Kidney (tissue), 14 donors: ENCODE data around the gene ANKRD17. TPM values are rescaled to one million over a fixed set of nuclear protein-coding genes. Genes with fewer than 3 reads are reported as not detected.
"Not testable (repeated sequence)": the region's sequence is repeated elsewhere in the genome, so short reads cannot be mapped to it uniquely, and the experiment has no call there.

ENCODE experiments used
- DNase-seq, 5 donors: peaks; one replicate each; pipeline ENCODE4 v3.0.0-alpha.2; 2013 to 2020
- FAIRE-seq: peaks from 2 replicates; lab custom pipeline; 2012; peaks lifted over from hg19 to GRCh38; lab: Jason Lieb, UNC
- H3K27ac ChIP-seq, 2 donors: one replicate each; pipeline ENCODE4 v1.7.0; 2013; ENCODE audit warnings: low read depth in 2 of 2, low read length in 2 of 2, inconsistent platforms in 1 of 2
- H3K27me3 ChIP-seq: one replicate; pipeline ENCODE4 v1.7.1; 2013; ENCODE audit warnings: low read length, inconsistent platforms; ENCODE audit not compliant: control insufficient read depth, insufficient read depth
- H3K36me3 ChIP-seq, 3 donors: one replicate each; pipeline versions ENCODE4 v1.7.0 to v1.7.1; 2013; ENCODE audit warnings: low read length in 3 of 3, control low read depth in 1 of 3, inconsistent platforms in 1 of 3; ENCODE audit not compliant: insufficient read depth in 3 of 3, control insufficient read depth in 2 of 3
- H3K4me1 ChIP-seq, 3 donors: one replicate each; pipeline versions ENCODE4 v1.7.0 to v1.7.1; 2013; ENCODE audit warnings: low read length in 3 of 3, inconsistent platforms in 1 of 3, low read depth in 1 of 3; ENCODE audit not compliant: control insufficient read depth in 2 of 3, insufficient read depth in 2 of 3
- H3K4me3 ChIP-seq, 3 donors: one replicate each; pipeline versions ENCODE4 v1.7.0 to v1.8.1; 2013; ENCODE audit warnings: low read length in 3 of 3, control low read depth in 1 of 3, inconsistent platforms in 1 of 3
- H3K9ac ChIP-seq, 3 donors: one replicate each; pipeline versions ENCODE4 v1.7.0 to v1.7.1; 2013; ENCODE audit warnings: low read length in 3 of 3, control low read depth in 1 of 3, inconsistent platforms in 1 of 3
- H3K9me3 ChIP-seq, 3 donors: one replicate each; pipeline versions ENCODE4 v1.7.0 to v1.7.1; 2013; ENCODE audit warnings: low read length in 3 of 3, control low read depth in 1 of 3, inconsistent platforms in 1 of 3; ENCODE audit not compliant: control insufficient read depth in 2 of 3, insufficient read depth in 1 of 3
- CTCF ChIP-seq: IDR thresholded peaks from 3 replicates; pipeline ENCODE4 v1.5.1; 2012; ENCODE audit warnings: mild to moderate bottlenecking, moderate library complexity, borderline replicate concordance; ENCODE audit not compliant: insufficient read depth; ENCODE audit errors: extremely low read depth
- intact Hi-C: fragments of 100-400 bp; cut with DNase I; formaldehyde crosslinking; loops from one replicate; pipeline ENCODE4 v1.11.1; 2022
- polyA plus RNA-seq: library from polyadenylated mRNA; stranded (reverse); fragments of 350-450 nt; fragmentation: Illumina TruSeq; extraction: RNeasy Lipid Tissue Mini Kit (QIAGEN cat#74804); gene quantifications from one replicate; pipeline ENCODE4 v1.2.3, GENCODE V29; 2014; ENCODE audit warnings: low read depth, low replicate concordance; ENCODE audit not compliant: insufficient read depth
- total RNA-seq: library from RNA; stranded (reverse); fragmentation: NEBNext Ultra II Directional; extraction: Animal tissue kit (Norgen Biotek cat#: 25700); gene quantifications from one replicate; pipeline ENCODE4 v1.2.1, GENCODE V29; 2021
- donor health status: control.
- donor health status: control.
- donor health status: control.
- donor health status: control.
- donor health status: control.
- donor health status: DM: yes; HTN: yes; CAD: no.
- donor health status: Normal renal cell carcinoma (clear cell type).

The ANKRD17 gene
- total and polyA plus RNA-seq, 2 donors from 2014 or later = 13.3 to 67.7 TPM

DNA sequence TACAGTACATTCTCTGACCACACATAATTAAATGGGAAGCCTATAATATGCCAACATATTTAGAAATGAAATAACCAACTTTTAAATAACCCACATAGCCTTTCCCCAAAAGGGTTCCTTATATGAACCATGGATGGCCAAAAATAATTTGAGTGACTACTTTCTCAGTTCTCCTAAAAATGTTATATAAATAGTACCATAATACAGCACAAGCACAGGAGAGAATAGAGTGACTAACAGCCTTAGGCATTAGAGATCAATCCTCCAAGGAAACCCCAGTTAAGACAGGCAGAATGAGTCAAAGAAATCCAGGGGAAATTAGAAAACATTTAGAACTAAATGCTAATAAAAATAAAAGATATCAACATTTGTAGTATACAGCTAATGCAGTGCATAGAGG is 50.2 kb downstream of the ANKRD17 start:
- Histone ChIP-seq H3K4me3 (no peak overlapping the region), H3K36me3 (peaks cover 0 to 2% (median 0%) of the 10 kb centered on the region in 3 donors), H3K4me1 (no peaks in the 10 kb centered on the region), H3K9me3 (no peaks in the 10 kb centered on the region), H3K27ac (no peak overlapping the region), H3K9ac (no peak overlapping the region), H3K27me3 (no peaks in the 10 kb centered on the region)
- no peak for FAIRE-seq
- DNase-seq = no peak
- TF ChIP-seq CTCF = no peak
- intact Hi-C loops = no loop called here

- Histone ChIP-seq H3K27ac (no peak overlapping the region), H3K9ac (no peak overlapping the region), H3K36me3 (no peaks in the 10 kb centered on the region), H3K4me3 (no peak overlapping the region), H3K27me3 (no peaks in the 10 kb centered on the region), H3K9me3 (no peaks in the 10 kb centered on the region), H3K4me1 (no peaks in the 10 kb centered on the region)
- no peak for DNase-seq
- TF ChIP-seq CTCF = no peak
- intact Hi-C loops = no loop called here
- no peak for FAIRE-seq
Measured at GRCh38 chr4:73206236-73206635, 52.4 kb downstream of the ANKRD17 start.

GRCh38 chr4:73205482-73205881 is 53.1 kb downstream of the ANKRD17 start:
- FAIRE-seq = no peak

DNA sequence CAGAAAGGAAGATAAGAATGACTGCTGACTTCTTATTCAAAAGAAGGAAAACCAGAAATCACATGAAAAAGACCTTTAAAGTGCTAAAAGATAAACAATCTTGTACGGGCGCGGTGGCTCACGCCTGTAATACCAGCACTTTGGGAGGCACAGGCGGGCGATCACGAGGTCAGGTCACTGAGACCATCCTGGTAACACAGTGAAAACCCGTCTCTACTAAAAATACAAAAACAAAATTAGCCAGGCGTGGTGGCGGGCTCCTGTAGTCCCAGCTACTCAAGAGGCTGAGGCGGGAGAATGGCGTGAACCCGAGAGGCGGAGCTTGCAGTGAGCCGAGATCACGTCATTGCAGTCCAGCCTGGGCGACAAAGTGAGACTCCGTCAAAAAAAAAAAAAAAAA is 54.6 kb downstream of the ANKRD17 start:
- H3K36me3 ChIP-seq, H3K4me1 ChIP-seq, intact Hi-C loops, H3K4me3 ChIP-seq, H3K27me3 ChIP-seq, H3K27ac ChIP-seq, H3K9me3 ChIP-seq, H3K9ac ChIP-seq, FAIRE-seq: not testable (repeated sequence)
- peak in 1 of 5 donors; percentile 29 for DNase-seq

More at GRCh38 chr4:73205482-73205881, 53.1 kb downstream of the ANKRD17 start:
- no peaks in the 10 kb centered on the region for H3K27me3 ChIP-seq
- no peak overlapping the region for H3K27ac ChIP-seq
- no peaks in the 10 kb centered on the region for H3K4me1 ChIP-seq
- intact Hi-C loops = no loop called here
- TF ChIP-seq CTCF = no peak
- H3K9ac ChIP-seq = no peak overlapping the region
- no peaks in the 10 kb centered on the region for H3K36me3 ChIP-seq
- H3K9me3 ChIP-seq = no peaks in the 10 kb centered on the region
- DNase-seq = no peak
- no peak overlapping the region for H3K4me3 ChIP-seq
